ENCODE measurements around the gene AGBL4.

AGBL4 gene

GRCh38 chr1:49694251-49694827, 329.4 kb downstream of the AGBL4 start:
- no peak for DNase-seq

GRCh38 chr1:49686107-49686506, 337.6 kb downstream of the AGBL4 start:
- no peak for DNase-seq

GRCh38 chr1:49677706-49678105, 346.0 kb downstream of the AGBL4 start:
- DNase-seq, result no peak

GRCh38 chr1:49651136-49651535, 372.6 kb downstream of the AGBL4 start:
- no peak for DNase-seq

- DNase-seq, result no peak
Measured at GRCh38 chr1:49630156-49630555, 393.6 kb downstream of the AGBL4 start.

GRCh38 chr1:49627781-49628180, 396.0 kb downstream of the AGBL4 start:
- DNase-seq, result no peak

- no peak for DNase-seq
Measured at GRCh38 chr1:49626472-49626871, 397.3 kb downstream of the AGBL4 start.

- no peak for DNase-seq
Measured at GRCh38 chr1:49622877-49623276, 400.9 kb downstream of the AGBL4 start.

GRCh38 chr1:49606082-49606481, 417.7 kb downstream of the AGBL4 start:
- no peak for DNase-seq

- DNase-seq, result no peak
Measured at GRCh38 chr1:49597436-49597835, 426.3 kb downstream of the AGBL4 start.

- DNase-seq, result no peak
Measured at GRCh38 chr1:49576327-49576901, 447.3 kb downstream of the AGBL4 start.

- no peak for DNase-seq
Measured at GRCh38 chr1:49556676-49557234, 467.0 kb downstream of the AGBL4 start.

- DNase-seq, result no peak
Measured at GRCh38 chr1:49552101-49552500, 471.7 kb downstream of the AGBL4 start.

- DNase-seq, result no peak
Measured at GRCh38 chr1:49544615-49545014, 479.1 kb downstream of the AGBL4 start.

- no peak for DNase-seq
Measured at GRCh38 chr1:49541096-49541752, 482.5 kb downstream of the AGBL4 start.

- DNase-seq, result no peak
Measured at GRCh38 chr1:49527606-49528305, 496.0 kb downstream of the AGBL4 start.

- DNase-seq, result no peak
Measured at GRCh38 chr1:49526672-49527071, 497.1 kb downstream of the AGBL4 start.

GRCh38 chr1:49523764-49524163, 500.0 kb downstream of the AGBL4 start:
- no peak for DNase-seq

- DNase-seq, result no peak
Measured at GRCh38 chr1:49466961-49467360, 556.8 kb downstream of the AGBL4 start.

GRCh38 chr1:49465486-49466185, 558.1 kb downstream of the AGBL4 start:
- no peak for DNase-seq

- DNase-seq, result no peak
Measured at GRCh38 chr1:49448200-49448599, 575.6 kb downstream of the AGBL4 start.

- no peak for DNase-seq
Measured at GRCh38 chr1:49436865-49437264, 586.9 kb downstream of the AGBL4 start.

- no peak for DNase-seq
Measured at GRCh38 chr1:49435291-49435690, 588.5 kb downstream of the AGBL4 start.

Measured in NCI-H1694 treated with DMSO at 0.1 percent for 48 hours (cell line).